CD4-positive, CD25-positive, alpha-beta regulatory T cell (primary cell): ENCODE data around the gene DSTN. TPM values are rescaled to one million over a fixed set of nuclear protein-coding genes. Genes with fewer than 3 reads are reported as not detected.

Source experiments
- ATAC-seq, 2 donors: fragments of 150-1000 bp; cut with Tn5 transposase; one replicate each; pipeline ENCODE4 v1.10.0; 2021; ENCODE audit warnings: low read depth in 2 of 2, moderate number of reproducible peaks in 2 of 2, moderate library complexity in 1 of 2
- DNase-seq, 3 donors: peaks; one replicate each; pipeline versions ENCODE4 v3.0.0 to v3.0.0-alpha.2; 2012 to 2022; ENCODE audit warnings: mixed read lengths in 1 of 3
- H3K27ac ChIP-seq: one replicate; pipeline ENCODE4 v1.7.0; 2013; ENCODE audit warnings: mild to moderate bottlenecking, low read length; ENCODE audit not compliant: insufficient read depth, poor library complexity, severe bottlenecking
- H3K27me3 ChIP-seq: one replicate; pipeline ENCODE4 v1.7.0; 2013; ENCODE audit warnings: low read length; ENCODE audit not compliant: control insufficient read depth, insufficient read depth
- H3K36me3 ChIP-seq: one replicate; pipeline ENCODE4 v1.7.0; 2013; ENCODE audit warnings: mild to moderate bottlenecking, low read length, moderate library complexity; ENCODE audit not compliant: control insufficient read depth, insufficient read depth
- H3K4me1 ChIP-seq: 2 replicates; pipeline ENCODE4 v1.7.0; 2013; ENCODE audit warnings: mild to moderate bottlenecking, low read length; ENCODE audit not compliant: insufficient read depth, control insufficient read depth, poor library complexity, severe bottlenecking
- H3K4me3 ChIP-seq: one replicate; pipeline ENCODE4 v1.7.0; 2013; ENCODE audit warnings: low read depth, mild to moderate bottlenecking, low read length, moderate library complexity
- H3K9me3 ChIP-seq, 2 experiments: 1 replicate in 1 of 2; 2 replicates in 1 of 2; pipeline ENCODE4 v1.7.0; 2013; ENCODE audit warnings: low read length in 2 of 2, mild to moderate bottlenecking in 1 of 2, moderate library complexity in 1 of 2; ENCODE audit not compliant: control insufficient read depth in 2 of 2
- H3K27ac Mint-ChIP-seq, 3 donors: one replicate each; pipeline ENCODE4 v1.8.0; 2020 to 2022; ENCODE audit warnings: mild to moderate bottlenecking in 3 of 3, mixed read lengths in 3 of 3, moderate library complexity in 2 of 3
- H3K27me3 Mint-ChIP-seq: one replicate; pipeline ENCODE4 v1.8.0; 2022; ENCODE audit warnings: mild to moderate bottlenecking, mixed read lengths
- H3K36me3 Mint-ChIP-seq: one replicate; pipeline ENCODE4 v1.8.0; 2020; ENCODE audit warnings: mixed read lengths
- H3K4me1 Mint-ChIP-seq, 4 donors: one replicate each; pipeline ENCODE4 v1.8.0; 2020 to 2022; ENCODE audit warnings: mixed read lengths in 4 of 4, mild to moderate bottlenecking in 1 of 4
- H3K4me3 Mint-ChIP-seq, 4 donors: one replicate each; pipeline ENCODE4 v1.8.0; 2020 to 2022; ENCODE audit warnings: mild to moderate bottlenecking in 4 of 4, mixed read lengths in 4 of 4, moderate library complexity in 3 of 4
- H3K9me3 Mint-ChIP-seq, 7 donors: one replicate each; pipeline ENCODE4 v1.8.0; 2020 to 2022; ENCODE audit warnings: mixed read lengths in 7 of 7, mild to moderate bottlenecking in 3 of 7, moderate library complexity in 2 of 7
- polyA plus RNA-seq, 4 donors: library from polyadenylated mRNA; unstranded; fragments of 300-500 nt; fragmentation: Illumina TruSeq; gene quantifications; one replicate each; pipeline ENCODE4 v1.2.3, GENCODE V29; 2021
- total RNA-seq: library from RNA; stranded (reverse); gene quantifications from one replicate; pipeline ENCODE4 v1.2.3, GENCODE V29; 2022

The DSTN gene
- total RNA-seq (50.6 TPM), polyA plus RNA-seq (100 to 1,000 TPM in 3 of 4 donors, 10 to 100 TPM in 1; 93.9 to 145 (median 116) TPM)

- peak; percentile 80 to 90 (median 87) for DNase-seq
- Histone ChIP-seq H3K27ac (peak within 1 kb of the TSS; percentile 68), H3K27me3 (peaks cover 2% of the 10 kb centered on the region), H3K36me3 (no peaks in the 10 kb centered on the region), H3K4me3 (peak within 1 kb of the TSS; percentile 90), H3K9me3 (no peaks in the 10 kb centered on the region), H3K4me1 (peaks cover 20% of the 10 kb centered on the region)
- Mint-ChIP-seq H3K4me1 (peaks cover 24 to 40% (median 29%) of the 10 kb centered on the region in 4 donors), H3K9me3 (no peaks in the 10 kb centered on the region), H3K27ac (peak within 1 kb of the TSS in 2 of 3 donors; percentile 89 to 92), H3K4me3 (peak within 1 kb of the TSS; percentile 91 to 100 (median 94)), H3K36me3 (peaks cover 4% of the 10 kb centered on the region), H3K27me3 (peaks cover 42% of the 10 kb centered on the region)
- ATAC-seq, result peak; percentile 91 to 92
Measured at GRCh38 chr20:17569616-17570346, at the start of gene DSTN. Gene DSTN, plus strand, starts transcription at chr20:17570075. Its CDS starts 134 bp downstream, at chr20:17570209.

GRCh38 chr20:17520583-17520982, 49.3 kb upstream of the DSTN start:
- Mint-ChIP-seq H3K36me3 (no peaks in the 10 kb centered on the region), H3K9me3 (peaks cover 0 to 2% (median 0%) of the 10 kb centered on the region in 7 donors), H3K27ac (no peak overlapping the region), H3K27me3 (peaks cover 28% of the 10 kb centered on the region), H3K4me3 (no peak overlapping the region), H3K4me1 (no peaks in the 10 kb centered on the region)
- peaks cover 2% of the 10 kb centered on the region for H3K27me3 ChIP-seq
- DNase-seq, result no peak
- H3K36me3 ChIP-seq, result no peaks in the 10 kb centered on the region
- no peak overlapping the region for H3K27ac ChIP-seq
- H3K4me1 ChIP-seq, result no peaks in the 10 kb centered on the region
- ATAC-seq, result no peak
- no peak overlapping the region for H3K4me3 ChIP-seq
- H3K9me3 ChIP-seq, result no peaks in the 10 kb centered on the region

- no peaks in the 10 kb centered on the region for H3K9me3 ChIP-seq
- peaks cover 4% of the 10 kb centered on the region for H3K27me3 ChIP-seq
- no peaks in the 10 kb centered on the region for H3K4me1 ChIP-seq
- Mint-ChIP-seq H3K4me1 (no peaks in the 10 kb centered on the region), H3K27me3 (peaks cover 33% of the 10 kb centered on the region), H3K27ac (no peak overlapping the region), H3K4me3 (no peak overlapping the region), H3K36me3 (no peaks in the 10 kb centered on the region), H3K9me3 (peaks cover 0 to 2% (median 0%) of the 10 kb centered on the region in 7 donors)
- no peak overlapping the region for H3K27ac ChIP-seq
- no peak for DNase-seq
- no peak for ATAC-seq
- H3K36me3 ChIP-seq, result no peaks in the 10 kb centered on the region
- no peak overlapping the region for H3K4me3 ChIP-seq
Measured at GRCh38 chr20:17522528-17522927, 47.3 kb upstream of the DSTN start.

GRCh38 chr20:17523326-17523725, 46.5 kb upstream of the DSTN start:
- Histone ChIP-seq H3K9me3 (no peaks in the 10 kb centered on the region), H3K4me1 (no peaks in the 10 kb centered on the region), H3K27me3 (peaks cover 7% of the 10 kb centered on the region), H3K4me3 (no peak overlapping the region), H3K27ac (no peak overlapping the region), H3K36me3 (no peaks in the 10 kb centered on the region)
- H3K27me3 Mint-ChIP-seq, result peaks cover 29% of the 10 kb centered on the region
- no peaks in the 10 kb centered on the region for H3K4me1 Mint-ChIP-seq
- H3K9me3 Mint-ChIP-seq, result peaks cover 0 to 2% (median 0%) of the 10 kb centered on the region in 7 donors
- no peak overlapping the region for H3K27ac Mint-ChIP-seq
- no peak overlapping the region for H3K4me3 Mint-ChIP-seq
- ATAC-seq (no peak), DNase-seq (no peak)
- no peaks in the 10 kb centered on the region for H3K36me3 Mint-ChIP-seq

GRCh38 chr20:17524560-17524959, 45.3 kb upstream of the DSTN start:
- Histone ChIP-seq H3K4me1 (no peaks in the 10 kb centered on the region), H3K27me3 (peaks cover 14% of the 10 kb centered on the region), H3K36me3 (no peaks in the 10 kb centered on the region), H3K4me3 (no peak overlapping the region), H3K9me3 (no peaks in the 10 kb centered on the region), H3K27ac (no peak overlapping the region)
- Mint-ChIP-seq H3K4me3 (no peak overlapping the region), H3K36me3 (no peaks in the 10 kb centered on the region), H3K4me1 (no peaks in the 10 kb centered on the region), H3K27ac (no peak overlapping the region), H3K27me3 (peaks cover 30% of the 10 kb centered on the region), H3K9me3 (peaks cover 0 to 2% (median 0%) of the 10 kb centered on the region in 7 donors)
- DNase-seq (no peak), ATAC-seq (no peak)

GRCh38 chr20:17525132-17525531, 44.7 kb upstream of the DSTN start:
- H3K4me1 Mint-ChIP-seq, result peaks cover 0 to under 1% (median 0%) of the 10 kb centered on the region in 4 donors
- DNase-seq (no peak), ATAC-seq (no peak)
- Histone ChIP-seq H3K27me3 (peaks cover 19% of the 10 kb centered on the region), H3K4me3 (no peak overlapping the region), H3K4me1 (no peaks in the 10 kb centered on the region), H3K27ac (no peak overlapping the region), H3K9me3 (no peaks in the 10 kb centered on the region), H3K36me3 (no peaks in the 10 kb centered on the region)
- H3K36me3 Mint-ChIP-seq, result no peaks in the 10 kb centered on the region
- peaks cover 0 to 2% (median 0%) of the 10 kb centered on the region in 7 donors for H3K9me3 Mint-ChIP-seq
- H3K27me3 Mint-ChIP-seq, result peaks cover 32% of the 10 kb centered on the region
- H3K4me3 Mint-ChIP-seq, result no peak overlapping the region
- H3K27ac Mint-ChIP-seq, result no peak overlapping the region

- ATAC-seq, result no peak
Measured at GRCh38 chr20:17525650-17526049, 44.2 kb upstream of the DSTN start.

GRCh38 chr20:17529586-17529985, 40.3 kb upstream of the DSTN start:
- Mint-ChIP-seq H3K27ac (no peak overlapping the region), H3K4me3 (no peak overlapping the region), H3K9me3 (peaks cover 0 to 2% (median 0%) of the 10 kb centered on the region in 7 donors), H3K36me3 (no peaks in the 10 kb centered on the region), H3K4me1 (peaks cover 0 to 8% (median 2%) of the 10 kb centered on the region in 4 donors), H3K27me3 (peaks cover 49% of the 10 kb centered on the region)
- no peaks in the 10 kb centered on the region for H3K9me3 ChIP-seq
- DNase-seq (no peak), ATAC-seq (no peak)
- no peak overlapping the region for H3K27ac ChIP-seq
- H3K4me3 ChIP-seq, result no peak overlapping the region
- H3K36me3 ChIP-seq, result no peaks in the 10 kb centered on the region
- peaks cover 29% of the 10 kb centered on the region for H3K27me3 ChIP-seq
- peaks cover 9% of the 10 kb centered on the region for H3K4me1 ChIP-seq

More at GRCh38 chr20:17525650-17526049, 44.2 kb upstream of the DSTN start:
- H3K4me3 ChIP-seq, result no peak overlapping the region
- Mint-ChIP-seq H3K27me3 (peaks cover 33% of the 10 kb centered on the region), H3K27ac (no peak overlapping the region), H3K4me1 (peaks cover 0 to 4% (median 0%) of the 10 kb centered on the region in 4 donors), H3K9me3 (peaks cover 0 to 2% (median 0%) of the 10 kb centered on the region in 7 donors), H3K4me3 (no peak overlapping the region), H3K36me3 (no peaks in the 10 kb centered on the region)
- H3K9me3 ChIP-seq, result no peaks in the 10 kb centered on the region
- H3K27ac ChIP-seq, result no peak overlapping the region
- H3K4me1 ChIP-seq, result no peaks in the 10 kb centered on the region
- H3K27me3 ChIP-seq, result peaks cover 24% of the 10 kb centered on the region
- no peaks in the 10 kb centered on the region for H3K36me3 ChIP-seq
- DNase-seq, result peak in 2 of 3 donors; percentile 16 to 54
